Dedifferentiated amniotic fluid mesenchymal stem cell (primary cell): ENCODE results near the gene CLDN7.

Source experiments
- DNase-seq: peaks from one replicate; pipeline ENCODE4 v3.0.0-alpha.2; 2016; ENCODE audit errors: extremely low spot score

CLDN7 gene

GRCh38 chr17:7238420-7239090, 23.7 kb downstream of the CLDN7 start:
- DNase-seq = no peak

DNA sequence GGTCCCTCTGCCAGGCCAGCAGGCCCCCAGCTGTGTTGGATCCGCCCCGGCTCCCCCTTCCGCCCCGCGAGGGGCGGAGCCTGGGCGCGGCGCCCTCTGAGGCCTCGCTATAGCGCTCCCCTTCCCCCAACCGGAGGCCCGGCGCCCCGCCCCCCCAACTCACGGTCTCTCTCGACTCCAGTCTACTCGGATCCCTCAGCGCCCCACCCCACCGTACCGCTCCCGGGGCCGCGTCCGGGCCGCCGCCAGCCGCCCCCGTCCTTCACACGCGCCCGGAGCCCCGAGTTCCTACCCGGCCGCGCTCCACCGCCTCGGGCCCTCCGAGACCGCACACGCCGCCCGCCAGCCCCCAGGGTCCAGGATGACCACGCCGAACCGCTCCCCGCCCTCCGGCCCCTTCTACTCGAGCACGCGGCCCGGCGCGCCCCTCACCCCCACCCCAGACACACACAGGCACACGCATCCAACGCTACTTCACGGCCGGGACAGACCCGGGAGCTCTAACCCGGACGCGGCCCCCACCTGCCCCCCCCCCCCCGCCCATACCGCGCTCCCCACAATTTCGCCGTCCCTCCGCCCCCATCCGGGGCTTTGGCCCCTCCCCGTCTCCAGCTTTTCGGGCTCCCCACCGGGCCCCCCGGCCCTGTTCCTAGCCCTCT, 24.4 kb downstream of the CLDN7 start:
- DNase-seq = peak; percentile 19

DNA sequence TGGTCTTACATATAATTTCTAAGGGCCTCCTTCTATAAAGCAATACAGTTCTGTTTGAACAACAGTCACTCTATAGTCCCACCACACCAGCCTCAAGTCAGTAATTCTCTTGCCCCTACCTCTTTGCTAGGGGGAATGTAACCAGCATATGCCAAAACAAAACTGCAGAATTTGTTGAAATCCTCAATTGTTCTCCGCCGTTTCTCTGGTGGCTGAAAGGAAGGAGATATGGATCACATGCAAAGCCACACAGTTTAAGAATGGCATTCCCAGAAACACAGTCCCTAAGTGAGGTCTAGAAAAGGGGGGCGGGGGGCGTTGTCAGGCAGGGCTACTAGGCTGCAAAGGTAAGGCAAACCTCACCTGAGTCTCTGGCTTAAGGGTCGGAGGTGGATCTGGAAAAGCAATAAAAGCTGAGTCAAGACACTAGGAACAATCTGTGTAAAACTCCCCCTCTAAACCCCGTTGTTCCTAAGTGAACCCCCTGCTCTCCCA, 25.0 kb downstream of the CLDN7 start:
- DNase-seq = no peak

- DNase-seq = no peak
Observed at GRCh38 chr17:7236808-7237207, 25.5 kb downstream of the CLDN7 start.

DNA sequence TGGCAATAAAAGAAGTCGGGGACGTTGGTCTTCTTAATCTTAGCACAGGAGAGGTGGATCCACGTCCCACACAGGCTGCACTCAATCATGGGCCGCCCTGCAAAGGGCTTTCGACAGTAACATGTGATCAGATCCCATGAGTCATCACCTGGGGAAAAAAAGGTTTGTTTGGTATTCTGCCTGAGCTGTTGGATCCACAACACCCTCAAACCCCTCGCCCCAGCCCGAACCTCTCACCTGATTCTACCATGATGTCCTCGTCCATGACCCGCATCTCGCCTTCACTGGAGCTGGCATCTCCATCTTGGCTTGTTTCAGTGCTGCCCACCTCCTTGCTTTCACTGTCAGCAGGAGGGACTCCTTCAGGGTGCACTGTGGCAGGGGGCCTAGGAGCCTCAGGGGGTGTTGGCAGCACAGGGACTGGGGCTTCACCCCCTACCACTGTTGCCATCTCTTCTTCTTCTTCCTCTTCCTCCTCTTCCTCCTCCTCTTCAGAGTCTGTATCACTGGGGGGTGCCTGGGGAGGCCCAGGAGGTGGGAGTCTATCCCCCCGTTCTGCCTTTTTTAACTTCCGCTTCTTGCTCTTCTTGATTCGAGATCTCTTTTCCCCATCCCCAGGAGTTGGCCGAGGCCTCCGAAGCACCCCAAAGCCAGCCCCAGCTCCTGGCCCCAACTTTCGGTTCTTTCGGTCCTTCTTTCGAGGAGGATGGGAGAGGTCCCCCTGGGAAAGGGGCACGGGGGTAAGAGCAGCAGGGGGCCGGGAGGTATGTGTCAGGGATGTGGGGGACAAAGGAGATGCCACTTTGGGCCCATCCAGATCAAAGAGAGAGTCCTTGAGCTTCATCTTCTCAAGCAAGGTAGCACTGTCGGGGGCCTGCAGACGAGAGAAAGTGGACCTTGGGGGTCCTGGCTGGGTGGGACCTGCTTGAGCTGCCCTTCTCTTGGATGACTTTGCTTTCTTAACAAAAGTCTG, 26.3 kb downstream of the CLDN7 start:
- no peak for DNase-seq

GRCh38 chr17:7234083-7234951, 28.0 kb downstream of the CLDN7 start, which contains the start of gene DVL2:
DVL2 (minus strand) TSS chr17:7234517; CDS start chr17:7234262, 255 bp downstream.
- peak; percentile 90 for DNase-seq

GRCh38 chr17:7233701-7234082, 28.6 kb downstream of the CLDN7 start:
- peak; percentile 42 for DNase-seq

DNA sequence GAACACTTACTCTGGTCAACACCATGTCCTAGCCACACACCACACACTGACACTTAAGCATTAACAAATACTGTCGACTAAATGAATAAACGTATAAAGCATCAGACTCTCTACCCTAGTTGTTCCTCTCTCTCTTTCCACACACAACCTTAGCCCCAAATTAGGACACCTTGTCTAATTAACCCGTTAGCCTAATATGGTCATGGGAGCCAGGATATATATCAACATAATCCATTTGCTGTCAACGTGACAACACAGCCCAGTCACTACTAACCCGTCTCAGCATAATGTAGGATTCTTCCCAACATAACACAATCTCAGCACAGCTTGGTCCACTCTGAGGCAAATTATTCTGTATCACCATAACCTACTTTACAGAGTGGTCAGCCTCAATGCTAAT, 30.2 kb downstream of the CLDN7 start:
- DNase-seq = no peak

- no peak for DNase-seq
Observed at GRCh38 chr17:7229504-7229903, 32.8 kb downstream of the CLDN7 start.

GRCh38 chr17:7228920-7229319, 33.4 kb downstream of the CLDN7 start:
- DNase-seq = no peak

DNA sequence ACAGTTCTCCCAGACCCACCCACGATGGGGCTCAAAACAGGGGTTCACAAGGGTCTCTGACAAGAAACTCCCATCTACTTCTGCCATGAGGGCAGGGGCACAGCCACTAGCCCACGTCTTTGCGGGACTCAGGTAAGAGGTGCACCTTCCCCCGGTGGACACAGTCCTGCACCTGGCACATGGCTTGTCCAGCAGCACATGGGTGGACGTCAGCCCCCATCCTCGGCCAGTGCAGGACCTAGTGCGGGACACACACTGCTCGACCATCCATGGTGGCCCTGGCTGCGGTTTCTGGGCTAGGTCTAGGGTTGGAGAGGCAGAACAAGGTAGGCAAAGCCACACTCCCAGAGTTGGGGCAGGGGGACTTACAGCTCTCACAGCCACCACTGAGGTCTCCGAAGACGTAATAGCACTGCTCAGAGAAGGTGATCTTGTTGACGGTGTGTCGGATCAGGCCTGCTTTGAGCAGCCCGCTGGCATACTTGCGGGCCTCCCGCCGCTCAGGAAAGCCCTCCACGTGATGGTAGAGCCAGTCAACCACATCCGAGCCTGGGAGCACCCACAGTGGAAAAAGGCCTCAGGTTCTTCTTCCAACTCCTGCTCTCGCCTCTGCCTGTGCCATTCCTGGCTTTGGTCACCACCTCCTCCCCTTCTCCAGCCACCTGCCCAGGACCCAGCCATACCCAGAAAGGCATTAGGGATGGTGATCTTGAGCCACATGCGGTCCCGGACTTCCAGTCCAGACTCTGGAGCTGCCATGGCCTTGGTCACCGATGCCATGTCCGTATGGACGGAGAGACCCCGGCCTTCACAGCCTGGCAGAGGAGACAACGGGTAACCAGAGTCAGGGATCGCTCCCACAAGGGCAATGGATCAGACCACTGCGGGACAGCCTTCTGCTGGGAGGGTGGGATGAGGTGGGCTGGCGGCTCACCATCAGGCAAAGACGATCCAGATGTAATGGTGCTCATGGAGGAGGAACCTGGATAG, 35.3 kb downstream of the CLDN7 start:
- no peak for DNase-seq

GRCh38 chr17:7225711-7226331, 36.5 kb downstream of the CLDN7 start:
- DNase-seq = no peak

GRCh38 chr17:7224661-7225111, 37.6 kb downstream of the CLDN7 start:
- no peak for DNase-seq

- no peak for DNase-seq
Observed at GRCh38 chr17:7224110-7224509, 38.2 kb downstream of the CLDN7 start.

DNA sequence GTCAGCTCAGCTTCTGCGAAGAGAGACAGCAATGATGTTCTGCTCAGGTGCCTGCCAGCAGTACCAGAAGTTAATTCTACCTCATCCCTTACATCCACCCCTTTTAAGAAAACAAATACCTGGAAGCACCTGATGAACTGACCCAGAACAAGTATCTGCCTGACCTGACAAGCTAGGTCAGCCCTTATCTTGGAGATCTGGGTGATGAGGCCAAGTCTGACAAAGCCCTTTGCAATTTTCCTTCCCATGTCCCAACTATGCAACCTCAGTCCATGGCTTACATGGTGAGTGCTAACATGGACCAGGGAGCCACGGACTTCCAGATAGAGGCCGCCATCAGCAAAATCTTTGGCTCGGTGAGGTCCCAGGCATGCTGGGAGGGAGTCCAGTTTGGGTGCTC, 38.9 kb downstream of the CLDN7 start:
- DNase-seq = no peak

- no peak for DNase-seq
Observed at GRCh38 chr17:7222972-7223292, 39.3 kb downstream of the CLDN7 start.

DNA sequence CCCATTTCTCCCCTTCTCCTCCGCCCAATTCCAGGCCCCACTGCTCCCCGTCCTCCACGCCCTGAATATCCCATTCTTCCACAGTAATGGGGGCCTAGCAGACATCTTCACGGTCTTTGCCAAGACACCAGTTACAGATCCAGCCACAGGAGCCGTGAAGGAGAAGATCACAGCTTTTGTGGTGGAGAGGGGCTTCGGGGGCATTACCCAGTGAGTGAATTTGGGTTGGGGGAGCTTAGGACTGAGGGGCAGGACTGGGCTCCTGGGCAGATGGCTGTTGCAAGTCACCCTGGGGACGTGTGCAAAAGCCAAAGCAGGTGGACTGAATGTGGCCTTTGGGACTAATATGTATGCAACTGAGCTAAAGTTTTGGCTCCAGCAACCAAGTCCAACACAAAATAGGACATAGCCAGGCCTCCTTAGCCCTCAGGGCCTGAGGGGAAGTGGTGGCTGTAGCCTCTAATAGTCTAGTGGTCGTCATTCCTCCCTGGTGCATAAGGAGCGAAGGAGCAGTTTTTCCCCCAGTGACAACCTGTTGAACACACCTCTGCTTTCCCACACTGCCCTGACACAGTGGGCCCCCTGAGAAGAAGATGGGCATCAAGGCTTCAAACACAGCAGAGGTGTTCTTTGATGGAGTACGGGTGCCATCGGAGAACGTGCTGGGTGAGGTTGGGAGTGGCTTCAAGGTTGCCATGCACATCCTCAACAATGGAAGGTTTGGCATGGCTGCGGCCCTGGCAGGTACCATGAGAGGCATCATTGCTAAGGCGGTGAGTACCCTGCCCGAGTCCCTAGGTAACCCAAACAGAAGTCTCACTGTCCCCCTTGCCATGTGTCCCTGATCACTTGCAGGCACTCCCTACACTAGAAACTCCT, 39.9 kb downstream of the CLDN7 start:
- DNase-seq = no peak

DNA sequence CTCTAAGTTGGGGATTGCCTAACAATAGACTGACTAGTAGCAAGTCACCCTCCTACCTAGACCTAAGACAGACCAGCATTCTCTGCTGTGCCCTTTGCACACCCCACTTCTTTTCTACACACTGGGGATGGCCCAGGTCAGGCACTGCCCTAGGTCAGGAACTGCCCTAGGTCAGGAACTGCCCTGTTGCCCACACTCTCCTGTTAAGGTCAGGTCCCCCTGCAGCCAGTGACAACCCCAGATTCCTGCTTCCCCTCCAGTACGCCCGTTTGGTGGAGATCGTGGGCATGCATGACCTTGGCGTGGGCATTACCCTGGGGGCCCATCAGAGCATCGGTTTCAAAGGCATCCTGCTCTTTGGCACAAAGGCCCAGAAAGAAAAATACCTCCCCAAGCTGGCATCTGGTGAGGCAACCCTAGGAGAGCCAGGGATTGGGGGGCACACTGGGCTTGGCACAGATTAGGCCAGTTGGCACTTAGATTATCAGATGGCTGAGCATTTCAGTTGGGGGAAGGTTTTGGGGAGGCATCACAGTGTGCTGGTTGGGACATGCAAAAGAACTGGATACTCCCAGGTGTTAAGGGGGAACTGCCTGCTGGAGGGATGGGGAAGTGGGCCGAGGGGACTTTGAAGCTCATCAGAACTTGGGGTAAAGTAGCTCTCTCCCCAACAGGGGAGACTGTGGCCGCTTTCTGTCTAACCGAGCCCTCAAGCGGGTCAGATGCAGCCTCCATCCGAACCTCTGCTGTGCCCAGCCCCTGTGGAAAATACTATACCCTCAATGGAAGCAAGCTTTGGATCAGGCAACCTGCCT, 40.8 kb downstream of the CLDN7 start:
- no peak for DNase-seq
